Activated T-helper 1 cell treated with anti-CD3 and anti-CD28 coated beads, Interleukin-12 subunit alpha, Interleukin-12 subunit beta, Interleukin-2, Interleukin-4 antibody, amounts not matched to agents 30 ng/mL and 10 ng/mL and 1 ng/mL, durations not matched to agents 14 hours and 24 hours and 36 hours (primary cell): ENCODE data around the gene TTC22. TPM values are rescaled to one million over a fixed set of nuclear protein-coding genes. Genes with fewer than 3 reads are reported as not detected.
A peak's percentile ranks its signal among the peaks of the same experiment; 100 is the strongest.

Source experiments
- DNase-seq: peaks from one replicate; pipeline ENCODE4 v3.0.0; 2021; ENCODE audit warnings: low spot score
- H3K27ac Mint-ChIP-seq: one replicate; pipeline ENCODE4 v1.8.0; 2021; ENCODE audit warnings: mild to moderate bottlenecking, mixed read lengths
- H3K27me3 Mint-ChIP-seq: one replicate; pipeline ENCODE4 v1.8.0; 2022; ENCODE audit warnings: mild to moderate bottlenecking, moderate library complexity, mixed read lengths; ENCODE audit not compliant: insufficient read depth
- H3K36me3 Mint-ChIP-seq: one replicate; pipeline ENCODE4 v1.8.0; 2021; ENCODE audit warnings: low read depth, mixed read lengths
- H3K4me1 Mint-ChIP-seq: one replicate; pipeline ENCODE4 v1.8.0; 2021; ENCODE audit warnings: low read depth, mixed read lengths
- H3K4me3 Mint-ChIP-seq: one replicate; pipeline ENCODE4 v1.8.0; 2021; ENCODE audit warnings: mild to moderate bottlenecking, moderate library complexity, mixed read lengths
- H3K9me3 Mint-ChIP-seq: one replicate; pipeline ENCODE4 v1.8.0; 2021; ENCODE audit warnings: mixed read lengths
- intact Hi-C: fragments of 100-400 bp; cut with micrococcal nuclease; formaldehyde crosslinking; loops from one replicate; pipeline ENCODE4 v1.15.1; 2024
- total RNA-seq: library from RNA; stranded (reverse); gene quantifications from 2 replicates; pipeline ENCODE4 v1.2.3, GENCODE V29; 2022

The TTC22 gene
- total RNA-seq, result 2.2 and 2.3 TPM in 2 replicates

DNA sequence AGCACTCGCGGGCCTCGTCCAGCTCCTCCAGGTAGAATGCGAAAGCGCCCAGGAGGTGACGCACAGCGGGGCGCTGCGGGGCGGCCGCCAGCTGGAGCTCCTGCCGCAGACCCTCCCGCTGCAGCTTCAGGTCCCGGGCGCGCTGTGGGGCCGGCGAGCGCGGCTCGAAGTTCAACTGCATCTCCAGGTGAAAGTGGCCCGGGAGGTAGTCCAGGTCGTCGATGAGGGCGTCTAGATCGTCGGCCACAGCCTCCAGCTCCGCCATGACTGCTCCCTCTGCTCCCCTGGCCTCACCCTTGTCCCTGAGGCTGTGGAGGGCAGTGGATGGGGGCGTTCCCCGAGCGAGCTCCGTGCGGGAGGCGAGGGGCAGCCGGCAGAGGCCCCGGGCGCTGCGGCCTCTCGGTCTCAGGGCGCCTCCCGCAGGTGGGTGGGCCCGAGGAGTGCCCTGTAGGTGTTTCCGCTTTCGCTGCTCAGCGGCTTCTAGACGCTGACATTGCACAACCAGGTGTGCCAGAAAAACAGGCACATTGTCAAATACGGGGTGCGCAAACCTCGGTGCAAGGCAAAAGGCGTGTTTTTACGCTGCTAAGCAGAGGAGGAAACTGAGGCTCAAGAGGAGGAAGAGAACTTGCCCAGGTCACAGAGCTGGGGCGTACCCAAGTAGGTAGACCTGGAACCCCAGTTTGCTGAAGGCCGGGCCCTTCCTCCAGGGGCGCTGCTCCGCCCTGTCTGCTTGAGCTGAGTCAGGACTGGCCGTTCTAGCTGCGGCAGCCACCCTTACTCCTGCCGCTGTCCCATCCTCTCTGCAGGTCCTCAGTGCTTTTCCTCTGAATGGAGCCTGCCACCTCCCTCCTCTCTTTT lies at the start of gene TTC22:
TTC22 (minus strand) TSS at position 425 of the 861 bp plus-strand sequence; CDS start at position 265, 160 bp downstream.
- H3K9me3 Mint-ChIP-seq, result no peaks in the 10 kb centered on the region
- H3K4me1 Mint-ChIP-seq, result peaks cover 65% of the 10 kb centered on the region
- H3K27me3 Mint-ChIP-seq, result no peaks in the 10 kb centered on the region
- peak within 1 kb of the TSS; percentile 80 for H3K27ac Mint-ChIP-seq
- H3K36me3 Mint-ChIP-seq, result peaks cover 2% of the 10 kb centered on the region
- peak; percentile 56 for DNase-seq
- H3K4me3 Mint-ChIP-seq, result peak within 1 kb of the TSS; percentile 85
- intact Hi-C loops, result loop anchor here (1.0 to 10.0 kb wide), 4 partner anchors 37 to 596 kb away; partner anchors contain the start of genes CYB5RL, MRPL37, PARS2 and TTC4

DNA sequence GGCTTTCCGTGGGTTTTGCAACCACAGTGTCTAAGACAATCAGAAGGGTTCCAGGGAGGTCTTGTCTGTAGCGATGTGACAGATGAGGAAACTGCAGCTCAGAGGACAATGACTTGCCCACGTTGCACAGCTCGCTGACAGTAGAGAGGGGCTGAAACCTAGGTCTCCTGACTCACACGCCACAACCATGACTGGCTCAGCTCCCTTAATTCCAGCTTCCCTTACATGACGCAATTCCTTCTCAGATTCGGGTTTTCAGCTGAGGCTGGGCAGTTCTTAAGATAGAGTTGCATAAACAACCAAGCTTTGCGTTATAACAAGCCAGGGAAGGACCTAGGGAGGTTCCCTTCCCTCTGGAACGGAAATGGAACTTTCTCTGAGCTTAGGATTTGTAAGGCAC lies 49.6 kb upstream of the TTC22 start:
- intact Hi-C loops, result no loop called here
- Mint-ChIP-seq H3K4me1 (no peaks in the 10 kb centered on the region), H3K9me3 (no peaks in the 10 kb centered on the region), H3K4me3 (no peak overlapping the region), H3K27ac (no peak overlapping the region), H3K27me3 (no peaks in the 10 kb centered on the region), H3K36me3 (peaks cover 44% of the 10 kb centered on the region)
- DNase-seq, result no peak

GRCh38 chr1:54850069-54850730 lies 49.1 kb upstream of the TTC22 start:
- Mint-ChIP-seq H3K4me3 (no peak overlapping the region), H3K27ac (no peak overlapping the region), H3K9me3 (no peaks in the 10 kb centered on the region), H3K4me1 (no peaks in the 10 kb centered on the region), H3K36me3 (peaks cover 44% of the 10 kb centered on the region), H3K27me3 (no peaks in the 10 kb centered on the region)
- no peak for DNase-seq
- intact Hi-C loops, result no loop called here

- H3K27me3 Mint-ChIP-seq, result no peaks in the 10 kb centered on the region
- intact Hi-C loops, result no loop called here
- no peak overlapping the region for H3K4me3 Mint-ChIP-seq
- DNase-seq, result no peak
- peaks cover 42% of the 10 kb centered on the region for H3K36me3 Mint-ChIP-seq
- no peaks in the 10 kb centered on the region for H3K4me1 Mint-ChIP-seq
- no peak overlapping the region for H3K27ac Mint-ChIP-seq
- H3K9me3 Mint-ChIP-seq, result no peaks in the 10 kb centered on the region
Measured at GRCh38 chr1:54849219-54850068, 48.3 kb upstream of the TTC22 start.

- Mint-ChIP-seq H3K9me3 (no peaks in the 10 kb centered on the region), H3K36me3 (peaks cover 32% of the 10 kb centered on the region), H3K4me1 (no peaks in the 10 kb centered on the region), H3K4me3 (no peak overlapping the region), H3K27me3 (no peaks in the 10 kb centered on the region), H3K27ac (no peak overlapping the region)
- intact Hi-C loops, result no loop called here
- DNase-seq, result no peak
Measured at GRCh38 chr1:54848134-54848948, 47.2 kb upstream of the TTC22 start.

- H3K9me3 Mint-ChIP-seq, result no peaks in the 10 kb centered on the region
- no peak overlapping the region for H3K27ac Mint-ChIP-seq
- DNase-seq, result no peak
- H3K4me1 Mint-ChIP-seq, result no peaks in the 10 kb centered on the region
- intact Hi-C loops, result no loop called here
- no peaks in the 10 kb centered on the region for H3K27me3 Mint-ChIP-seq
- no peak overlapping the region for H3K4me3 Mint-ChIP-seq
- H3K36me3 Mint-ChIP-seq, result peaks cover 27% of the 10 kb centered on the region
Measured at GRCh38 chr1:54846716-54847284, 45.7 kb upstream of the TTC22 start.

GRCh38 chr1:54846301-54846700 lies 45.2 kb upstream of the TTC22 start:
- no peaks in the 10 kb centered on the region for H3K4me1 Mint-ChIP-seq
- DNase-seq, result no peak
- no peaks in the 10 kb centered on the region for H3K27me3 Mint-ChIP-seq
- no peak overlapping the region for H3K4me3 Mint-ChIP-seq
- H3K9me3 Mint-ChIP-seq, result no peaks in the 10 kb centered on the region
- H3K27ac Mint-ChIP-seq, result no peak overlapping the region
- intact Hi-C loops, result no loop called here
- H3K36me3 Mint-ChIP-seq, result peaks cover 24% of the 10 kb centered on the region

GRCh38 chr1:54845772-54846171 lies 44.6 kb upstream of the TTC22 start:
- no peaks in the 10 kb centered on the region for H3K27me3 Mint-ChIP-seq
- H3K36me3 Mint-ChIP-seq, result peaks cover 24% of the 10 kb centered on the region
- H3K4me3 Mint-ChIP-seq, result no peak overlapping the region
- DNase-seq, result no peak
- H3K4me1 Mint-ChIP-seq, result no peaks in the 10 kb centered on the region
- intact Hi-C loops, result no loop called here
- H3K9me3 Mint-ChIP-seq, result no peaks in the 10 kb centered on the region
- no peak overlapping the region for H3K27ac Mint-ChIP-seq

- H3K36me3 Mint-ChIP-seq, result peaks cover 20% of the 10 kb centered on the region
- H3K9me3 Mint-ChIP-seq, result no peaks in the 10 kb centered on the region
- no peaks in the 10 kb centered on the region for H3K27me3 Mint-ChIP-seq
- H3K4me3 Mint-ChIP-seq, result no peak overlapping the region
- intact Hi-C loops, result no loop called here
- H3K4me1 Mint-ChIP-seq, result no peaks in the 10 kb centered on the region
- no peak overlapping the region for H3K27ac Mint-ChIP-seq
- no peak for DNase-seq
Measured at GRCh38 chr1:54844564-54844963, 43.4 kb upstream of the TTC22 start.

DNA sequence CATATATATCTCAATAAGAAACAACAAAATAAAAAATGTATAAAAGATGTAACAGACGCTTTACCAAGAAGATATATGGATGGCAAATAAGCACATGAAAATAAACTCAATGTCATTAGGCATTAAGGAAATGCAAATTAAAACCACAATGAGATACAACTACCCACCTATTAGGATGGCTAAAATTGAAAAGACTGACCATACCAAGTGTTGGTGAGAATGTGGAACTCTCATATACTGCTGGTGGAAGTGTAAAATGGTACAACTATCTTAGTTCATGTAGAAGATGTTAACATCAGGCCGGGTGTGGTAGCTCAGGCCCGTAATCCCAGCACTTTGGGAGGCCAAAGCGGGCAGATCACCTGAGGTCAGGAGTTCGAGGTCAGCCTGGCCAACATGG lies 42.3 kb upstream of the TTC22 start:
- intact Hi-C loops, result no loop called here
- H3K4me1 Mint-ChIP-seq, result no peaks in the 10 kb centered on the region
- no peak overlapping the region for H3K4me3 Mint-ChIP-seq
- no peaks in the 10 kb centered on the region for H3K9me3 Mint-ChIP-seq
- H3K27ac Mint-ChIP-seq, result no peak overlapping the region
- no peak for DNase-seq
- no peaks in the 10 kb centered on the region for H3K27me3 Mint-ChIP-seq
- peaks cover 12% of the 10 kb centered on the region for H3K36me3 Mint-ChIP-seq

- Mint-ChIP-seq H3K27me3 (no peaks in the 10 kb centered on the region), H3K36me3 (peaks cover 9% of the 10 kb centered on the region), H3K4me1 (no peaks in the 10 kb centered on the region), H3K9me3 (no peaks in the 10 kb centered on the region), H3K27ac (no peak overlapping the region), H3K4me3 (no peak overlapping the region)
- DNase-seq, result no peak
- intact Hi-C loops, result no loop called here
Measured at GRCh38 chr1:54842963-54843362, 41.8 kb upstream of the TTC22 start.
